Cardiac fibroblast (primary cell): ENCODE results near the gene ZNF619.

Source experiments
- DNase-seq, 2 donors: peaks; one replicate each; pipeline versions ENCODE4 v3.0.0 to v3.0.0-alpha.2; 2010; ENCODE audit warnings: low read depth in 2 of 2
- H3K4me3 ChIP-seq, 2 donors: replicated peaks in 1 of 2; 1 replicate in 1 of 2; 2 replicates in 1 of 2; pipeline ENCODE4 v1.5.1; 2011; ENCODE audit warnings: low read depth in 2 of 2, low read length in 2 of 2, mild to moderate bottlenecking in 2 of 2, moderate library complexity in 1 of 2
- TF ChIP-seq, protein P1 (sequence below): IDR thresholded peaks from one replicate; pipeline ENCODE4 v1.5.1; 2011; ENCODE audit warnings: low read depth, mild to moderate bottlenecking, low read length, inconsistent platforms

ZNF619 gene

GRCh38 chr3:40476478-40477470 lies at the start of gene ZNF619:
ZNF619 (plus strand) TSS chr3:40477122; CDS start chr3:40477980, 858 bp downstream.
- peak within 1 kb of the TSS; percentile 73 to 84 for H3K4me3 ChIP-seq
- DNase-seq: peak; percentile 80 to 85
- TF ChIP-seq, protein P1, sequence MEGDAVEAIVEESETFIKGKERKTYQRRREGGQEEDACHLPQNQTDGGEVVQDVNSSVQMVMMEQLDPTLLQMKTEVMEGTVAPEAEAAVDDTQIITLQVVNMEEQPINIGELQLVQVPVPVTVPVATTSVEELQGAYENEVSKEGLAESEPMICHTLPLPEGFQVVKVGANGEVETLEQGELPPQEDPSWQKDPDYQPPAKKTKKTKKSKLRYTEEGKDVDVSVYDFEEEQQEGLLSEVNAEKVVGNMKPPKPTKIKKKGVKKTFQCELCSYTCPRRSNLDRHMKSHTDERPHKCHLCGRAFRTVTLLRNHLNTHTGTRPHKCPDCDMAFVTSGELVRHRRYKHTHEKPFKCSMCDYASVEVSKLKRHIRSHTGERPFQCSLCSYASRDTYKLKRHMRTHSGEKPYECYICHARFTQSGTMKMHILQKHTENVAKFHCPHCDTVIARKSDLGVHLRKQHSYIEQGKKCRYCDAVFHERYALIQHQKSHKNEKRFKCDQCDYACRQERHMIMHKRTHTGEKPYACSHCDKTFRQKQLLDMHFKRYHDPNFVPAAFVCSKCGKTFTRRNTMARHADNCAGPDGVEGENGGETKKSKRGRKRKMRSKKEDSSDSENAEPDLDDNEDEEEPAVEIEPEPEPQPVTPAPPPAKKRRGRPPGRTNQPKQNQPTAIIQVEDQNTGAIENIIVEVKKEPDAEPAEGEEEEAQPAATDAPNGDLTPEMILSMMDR: no peak

DNA sequence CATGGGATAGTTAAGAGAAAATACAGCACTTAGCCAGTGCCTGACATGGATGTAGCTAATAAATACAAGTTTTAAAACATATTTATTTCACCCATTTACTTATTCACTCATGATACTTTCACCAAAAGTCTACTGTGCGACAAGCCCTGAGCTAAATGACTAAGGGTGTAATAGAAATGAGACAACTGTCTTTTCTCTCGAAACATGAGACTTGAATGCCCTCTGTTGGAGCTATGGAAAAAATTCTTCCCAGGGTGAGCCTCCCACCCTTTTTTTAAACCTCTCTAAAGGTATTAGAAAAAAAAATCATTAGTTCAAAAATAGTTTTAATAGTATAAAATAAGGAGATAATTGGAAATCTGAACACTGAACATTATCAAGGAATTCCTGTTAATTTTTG lies 44.1 kb upstream of the ZNF619 start:
- TF ChIP-seq, protein P1: no peak
- no peak for DNase-seq
- H3K4me3 ChIP-seq: no peak overlapping the region

DNA sequence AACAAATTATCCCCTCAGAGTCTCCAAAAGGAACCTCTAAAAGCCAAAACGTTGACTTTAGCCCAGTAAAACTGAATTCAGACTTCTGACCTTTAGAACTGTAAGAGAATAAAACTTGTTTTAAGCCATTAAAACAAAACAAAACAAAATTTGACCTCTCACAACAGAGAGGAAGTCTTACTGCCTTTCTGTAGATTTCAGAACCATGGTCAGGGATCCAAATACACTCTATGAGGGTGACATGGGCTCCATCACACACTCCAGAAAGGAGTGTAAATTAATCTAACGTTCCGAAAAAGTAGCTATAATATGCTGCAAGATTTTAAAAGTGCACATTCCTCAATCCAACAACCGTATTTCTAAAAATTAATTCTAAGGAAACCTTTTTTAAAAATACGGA lies 39.0 kb upstream of the ZNF619 start:
- TF ChIP-seq, protein P1: no peak
- no peak overlapping the region for H3K4me3 ChIP-seq
- no peak for DNase-seq

GRCh38 chr3:40445062-40445461 lies 31.9 kb upstream of the ZNF619 start:
- no peak for DNase-seq
- TF ChIP-seq, protein P1: no peak
- H3K4me3 ChIP-seq: no peak overlapping the region

GRCh38 chr3:40445880-40446279 lies 31.0 kb upstream of the ZNF619 start:
- no peak for DNase-seq
- TF ChIP-seq, protein P1: no peak
- no peak overlapping the region for H3K4me3 ChIP-seq

DNA sequence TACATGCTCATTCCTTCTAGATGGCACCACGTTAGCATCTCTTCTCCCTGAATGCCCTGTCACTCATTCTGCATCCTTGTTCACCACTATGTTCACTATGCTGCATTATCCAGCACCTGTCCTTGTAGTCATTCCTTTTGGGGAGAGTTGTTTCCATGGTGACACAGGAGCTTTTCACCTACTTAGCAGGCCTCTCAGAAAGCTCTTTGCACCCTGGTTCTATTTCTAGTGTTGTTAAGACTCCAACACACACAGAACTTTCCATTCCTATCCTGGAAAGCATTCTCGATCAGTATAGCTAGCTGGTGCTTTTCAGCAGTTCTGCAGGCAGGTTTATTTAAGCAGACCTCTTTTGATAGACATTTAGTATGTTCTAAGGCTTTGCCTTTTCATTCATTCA lies 26.5 kb upstream of the ZNF619 start:
- H3K4me3 ChIP-seq: no peak overlapping the region
- TF ChIP-seq, protein P1: no peak
- no peak for DNase-seq
